ENCODE data around the gene MLPH. TPM values are rescaled to one million over a fixed set of nuclear protein-coding genes. Genes with fewer than 3 reads are reported as not detected.

Gene MLPH
- total and polyA plus RNA-seq, 7 donors, result 0.91 to 7.8 (median 2.4) TPM

- no peak for ATAC-seq
- intact Hi-C loops (cut with DNase I), result loop anchor here (5.0 to 10.0 kb wide), 2 partner anchors 145 to 443 kb away; no protein-coding TSS in a partner anchor
- peaks cover 0 to 5% (median 0%) of the 10 kb centered on the region in 3 donors for H3K27me3 ChIP-seq (ENCODE audit: insufficient read depth in 3 of 3, low read length in 2 of 3)
Observed at GRCh38 chr2:237567276-237568029, 80.4 kb downstream of the MLPH start.

DNA sequence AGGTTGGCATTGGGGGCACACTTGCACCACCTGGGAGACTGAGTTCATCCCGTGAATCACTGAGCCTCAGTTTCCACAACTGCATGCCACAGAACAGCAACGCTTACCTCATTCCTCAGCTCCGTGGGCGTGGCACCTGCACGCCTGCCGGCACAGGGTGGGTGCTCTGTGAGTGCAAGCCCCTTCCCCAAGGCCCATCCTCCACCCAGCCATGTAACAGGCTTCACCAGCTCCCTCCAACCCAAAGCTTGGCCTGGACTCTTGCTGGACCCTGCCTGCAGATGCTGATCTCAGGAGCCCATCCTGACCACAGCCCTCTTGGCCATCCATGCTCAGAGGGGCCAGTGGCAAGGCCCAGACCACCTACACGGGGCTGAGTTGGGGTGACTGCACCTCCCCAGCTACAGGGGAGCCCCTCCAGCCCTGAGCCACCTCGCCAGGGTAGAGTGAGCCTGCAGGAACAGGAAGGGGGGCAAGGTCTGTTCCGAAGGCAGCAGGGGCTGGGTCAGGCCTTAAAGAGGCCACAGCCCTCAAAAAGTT is 81.1 kb downstream of the MLPH start:
- intact Hi-C loops (cut with DNase I), result loop anchor here (5.0 to 10.0 kb wide), 2 partner anchors 146 to 443 kb away; no protein-coding TSS in a partner anchor
- 81 to 88% (median 87%) methylated on average over 9 of the region's 9 CpGs for WGBS, 3 donors
- H3K36me3 ChIP-seq (ENCODE audit: insufficient read depth in 1 of 2, low read depth in 1 of 2), result no peaks in the 10 kb centered on the region
- TF ChIP-seq, protein P1, sequence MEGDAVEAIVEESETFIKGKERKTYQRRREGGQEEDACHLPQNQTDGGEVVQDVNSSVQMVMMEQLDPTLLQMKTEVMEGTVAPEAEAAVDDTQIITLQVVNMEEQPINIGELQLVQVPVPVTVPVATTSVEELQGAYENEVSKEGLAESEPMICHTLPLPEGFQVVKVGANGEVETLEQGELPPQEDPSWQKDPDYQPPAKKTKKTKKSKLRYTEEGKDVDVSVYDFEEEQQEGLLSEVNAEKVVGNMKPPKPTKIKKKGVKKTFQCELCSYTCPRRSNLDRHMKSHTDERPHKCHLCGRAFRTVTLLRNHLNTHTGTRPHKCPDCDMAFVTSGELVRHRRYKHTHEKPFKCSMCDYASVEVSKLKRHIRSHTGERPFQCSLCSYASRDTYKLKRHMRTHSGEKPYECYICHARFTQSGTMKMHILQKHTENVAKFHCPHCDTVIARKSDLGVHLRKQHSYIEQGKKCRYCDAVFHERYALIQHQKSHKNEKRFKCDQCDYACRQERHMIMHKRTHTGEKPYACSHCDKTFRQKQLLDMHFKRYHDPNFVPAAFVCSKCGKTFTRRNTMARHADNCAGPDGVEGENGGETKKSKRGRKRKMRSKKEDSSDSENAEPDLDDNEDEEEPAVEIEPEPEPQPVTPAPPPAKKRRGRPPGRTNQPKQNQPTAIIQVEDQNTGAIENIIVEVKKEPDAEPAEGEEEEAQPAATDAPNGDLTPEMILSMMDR (IDR thresholded peaks at IDR 0.05), result no peak
- H3K9me3 ChIP-seq, result no peaks in the 10 kb centered on the region
- H3K27me3 ChIP-seq (ENCODE audit: insufficient read depth in 3 of 3, low read length in 2 of 3), result peaks cover 0 to 5% (median 0%) of the 10 kb centered on the region in 3 donors
- peaks cover 3% of the 10 kb centered on the region for H3K4me1 ChIP-seq
- DNase-seq (no peak), ATAC-seq (no peak)
- H3K4me3 ChIP-seq, result no peak overlapping the region
- no peak overlapping the region for H3K27ac ChIP-seq

More at GRCh38 chr2:237567276-237568029, 80.4 kb downstream of the MLPH start:
- Histone ChIP-seq H3K27ac (no peak overlapping the region), H3K4me3 (no peak overlapping the region), H3K36me3 (ENCODE audit: insufficient read depth in 1 of 2, low read depth in 1 of 2) (no peaks in the 10 kb centered on the region), H3K4me1 (peaks cover 3% of the 10 kb centered on the region), H3K9me3 (no peaks in the 10 kb centered on the region)
- no peak for DNase-seq
- WGBS, 3 donors, result 78 to 82% (median 80%) methylated on average over 16 of the region's 16 CpGs
- TF ChIP-seq, protein P1 (IDR thresholded peaks at IDR 0.05), result no peak

GRCh38 chr2:237569041-237569440 is 82.0 kb downstream of the MLPH start:
- intact Hi-C loops (cut with DNase I), result loop anchor here (5.0 to 10.0 kb wide), 2 partner anchors 147 to 444 kb away; no protein-coding TSS in a partner anchor
- TF ChIP-seq, protein P1 (IDR thresholded peaks at IDR 0.05), result no peak
- no peaks in the 10 kb centered on the region for H3K36me3 ChIP-seq (ENCODE audit: insufficient read depth in 1 of 2, low read depth in 1 of 2)
- 89 to 95% (median 92%) methylated on average over 5 of the region's 5 CpGs for WGBS, 3 donors
- DNase-seq (no peak), ATAC-seq (no peak)
- H3K27me3 ChIP-seq (ENCODE audit: insufficient read depth in 3 of 3, low read length in 2 of 3), result peaks cover 0 to 5% (median 0%) of the 10 kb centered on the region in 3 donors
- no peak overlapping the region for H3K4me3 ChIP-seq
- no peak overlapping the region for H3K27ac ChIP-seq
- peaks cover 3% of the 10 kb centered on the region for H3K4me1 ChIP-seq
- H3K9me3 ChIP-seq, result no peaks in the 10 kb centered on the region

DNA sequence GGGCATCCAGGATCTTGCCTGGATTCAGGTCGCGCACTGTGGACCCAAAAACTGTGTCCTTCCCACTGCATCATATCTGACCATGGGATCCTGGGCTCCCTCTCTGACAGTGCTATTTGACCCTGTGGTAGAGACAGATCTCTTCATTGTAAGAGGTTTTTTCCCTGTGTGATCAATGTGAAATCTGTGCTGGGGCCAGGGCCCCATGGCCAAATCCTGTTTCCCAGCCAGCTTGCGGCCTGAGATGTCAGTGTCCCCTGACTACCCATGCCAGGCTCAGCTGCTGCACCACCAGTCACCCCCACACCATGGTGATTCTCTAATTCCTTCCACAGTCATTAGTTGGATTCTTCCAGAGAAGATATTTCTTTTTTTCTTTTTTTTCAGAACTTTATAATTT is 82.8 kb downstream of the MLPH start:
- no peak overlapping the region for H3K4me3 ChIP-seq
- no peak for ATAC-seq
- WGBS, 3 donors, result 89 to 95% (median 95%) methylated on average over 3 of the region's 3 CpGs
- intact Hi-C loops (cut with DNase I), result loop anchor here (5.0 to 10.0 kb wide), 2 partner anchors 148 to 445 kb away; no protein-coding TSS in a partner anchor
- peaks cover 3% of the 10 kb centered on the region for H3K4me1 ChIP-seq
- DNase-seq, result no peak
- no peaks in the 10 kb centered on the region for H3K9me3 ChIP-seq
- no peaks in the 10 kb centered on the region for H3K27me3 ChIP-seq (ENCODE audit: insufficient read depth in 3 of 3, low read length in 2 of 3)
- TF ChIP-seq, protein P1 (IDR thresholded peaks at IDR 0.05), result no peak
- H3K36me3 ChIP-seq (ENCODE audit: insufficient read depth in 1 of 2, low read depth in 1 of 2), result no peaks in the 10 kb centered on the region
- no peak overlapping the region for H3K27ac ChIP-seq

Measured in psoas muscle (tissue), 8 donors.